GM04503 (cell line): ENCODE measurements around the gene HOXB5.

Experiments
- DNase-seq: peaks from one replicate; pipeline ENCODE4 v3.0.0-alpha.2; 2012; ENCODE audit warnings: low read depth

HOXB5 gene

GRCh38 chr17:48559122-48559839 is 34.3 kb downstream of the HOXB5 start:
- no peak for DNase-seq

- no peak for DNase-seq
Observed at GRCh38 chr17:48558831-48559121, 34.8 kb downstream of the HOXB5 start.

- no peak for DNase-seq
Observed at GRCh38 chr17:48558057-48558830, 35.3 kb downstream of the HOXB5 start.

GRCh38 chr17:48556576-48557401 is 36.8 kb downstream of the HOXB5 start:
- DNase-seq: no peak

DNA sequence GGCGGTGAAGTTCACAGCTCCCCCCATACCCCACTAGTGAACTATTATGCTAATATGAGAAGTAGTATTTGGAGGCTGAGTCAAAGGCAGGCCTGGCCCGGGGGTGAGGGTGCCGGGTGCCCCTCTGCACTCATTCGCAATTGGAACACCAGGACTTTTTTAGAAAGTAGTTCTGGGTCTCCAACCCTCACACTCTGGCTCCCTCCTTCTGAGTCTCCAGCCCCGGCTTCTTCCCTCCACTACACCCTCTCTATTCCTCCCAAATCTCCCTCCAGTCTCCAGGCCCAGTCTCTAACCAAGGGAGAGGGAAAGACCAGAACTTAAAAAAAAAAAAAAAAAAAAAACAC is 37.4 kb downstream of the HOXB5 start:
- DNase-seq: no peak

DNA sequence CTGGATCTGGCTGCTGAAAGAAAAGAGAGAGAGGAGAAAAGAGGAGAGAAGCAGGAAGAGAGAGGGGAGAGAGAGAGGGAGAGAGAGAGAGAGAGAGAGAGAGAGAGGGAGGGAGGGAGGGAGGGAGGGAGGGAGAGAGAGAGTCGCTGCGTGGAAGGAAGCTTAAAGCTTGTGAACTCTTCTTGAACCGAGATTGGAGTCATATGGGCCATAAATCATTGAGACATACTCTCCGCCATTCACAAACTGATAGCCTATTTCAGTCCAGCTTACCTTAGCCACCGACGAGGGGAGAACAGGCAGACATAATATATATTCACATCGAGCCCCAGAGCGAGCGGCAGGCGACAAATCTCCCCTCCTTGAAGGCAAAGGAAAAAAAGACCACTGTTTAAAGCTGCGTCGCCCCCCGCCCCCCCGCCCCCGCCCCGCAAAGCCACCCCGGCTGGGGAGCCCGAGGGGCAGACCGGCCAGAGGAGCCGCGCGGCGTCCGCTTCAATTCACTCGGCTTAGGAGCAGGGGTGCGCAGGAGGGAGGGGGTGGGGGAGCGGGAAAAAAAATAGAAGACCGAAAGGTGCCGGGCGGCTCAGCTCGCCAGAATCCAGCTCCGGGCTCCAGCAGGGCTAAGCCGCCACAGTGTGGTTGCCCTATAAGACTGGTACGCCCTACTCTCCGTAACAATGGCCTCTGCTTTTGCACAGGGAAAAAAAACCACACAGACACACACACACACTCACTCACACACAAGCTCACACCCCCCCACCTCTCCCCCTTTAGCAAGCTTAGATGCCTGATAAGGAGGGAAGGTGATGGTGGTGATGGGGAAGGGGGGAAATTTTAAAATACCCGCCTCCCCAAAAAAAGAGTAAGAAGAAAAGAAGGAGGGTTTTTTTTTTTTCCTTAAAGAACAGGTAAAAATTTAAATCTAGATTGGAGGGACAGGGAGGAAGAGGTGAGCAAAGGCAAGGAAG is 38.0 kb downstream of the HOXB5 start:
- peak; percentile 71 for DNase-seq

DNA sequence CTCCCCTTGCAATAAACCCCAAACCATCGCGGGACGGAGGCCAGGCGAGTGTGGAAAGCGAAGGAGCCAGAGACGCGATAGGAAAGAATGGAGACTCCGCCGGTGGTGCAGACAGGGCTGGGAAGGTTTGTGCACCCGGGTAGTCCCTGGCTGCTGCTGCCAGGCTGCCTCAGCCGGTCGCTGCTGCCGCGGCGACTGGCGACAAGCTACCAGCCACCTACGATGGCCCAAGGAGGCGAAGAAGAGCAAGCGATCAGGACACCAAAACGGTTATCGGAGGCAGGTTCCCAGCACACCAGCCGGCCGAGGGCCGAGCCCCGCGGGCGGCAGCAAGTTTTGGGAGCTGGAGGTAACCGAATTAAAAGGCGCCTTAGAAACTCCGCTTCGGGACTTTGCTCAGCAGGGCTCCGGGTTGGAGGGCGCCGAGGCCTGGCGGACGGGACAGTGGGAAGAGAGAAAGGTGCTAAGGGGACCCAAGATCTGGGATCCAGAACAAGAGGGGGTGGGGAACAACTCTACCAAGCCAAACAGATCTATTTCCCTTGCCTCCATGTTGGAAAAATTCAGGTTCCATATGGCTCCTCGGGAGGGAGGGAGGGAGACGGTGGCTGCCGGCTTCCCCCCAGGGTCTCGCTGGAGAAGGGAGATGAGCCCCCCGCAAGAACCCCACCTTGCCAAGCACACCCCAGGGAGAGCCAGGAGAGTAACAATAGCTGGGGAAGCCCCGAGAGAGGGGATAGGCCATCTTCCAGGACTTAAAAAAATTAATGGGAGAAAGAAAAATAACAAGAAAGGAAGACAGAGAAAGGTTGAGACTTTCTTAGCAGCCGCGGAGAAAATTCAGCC is 38.9 kb downstream of the HOXB5 start:
- no peak for DNase-seq

GRCh38 chr17:48553826-48554225 is 39.8 kb downstream of the HOXB5 start:
- no peak for DNase-seq

DNA sequence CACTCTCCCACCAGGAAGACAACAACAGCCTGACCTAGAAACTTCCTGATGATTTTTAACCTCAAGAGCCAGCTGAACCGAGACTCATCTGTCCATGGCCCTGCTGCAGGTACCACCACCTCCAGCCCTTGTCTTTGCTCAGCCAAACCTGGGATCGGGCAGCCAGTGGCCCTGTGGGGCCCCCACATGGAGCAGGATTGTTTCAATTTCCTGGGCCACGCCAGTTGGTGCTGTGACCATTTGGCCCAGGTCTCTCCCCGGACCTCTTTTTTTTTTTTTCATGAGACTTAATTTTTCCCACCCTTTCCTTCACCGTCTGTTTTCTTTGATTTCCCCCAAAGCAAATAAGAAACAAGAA is 40.4 kb downstream of the HOXB5 start:
- no peak for DNase-seq

- no peak for DNase-seq
Observed at GRCh38 chr17:48552466-48553189, 41.0 kb downstream of the HOXB5 start.

GRCh38 chr17:48551596-48552465 is 41.7 kb downstream of the HOXB5 start:
- no peak for DNase-seq

DNA sequence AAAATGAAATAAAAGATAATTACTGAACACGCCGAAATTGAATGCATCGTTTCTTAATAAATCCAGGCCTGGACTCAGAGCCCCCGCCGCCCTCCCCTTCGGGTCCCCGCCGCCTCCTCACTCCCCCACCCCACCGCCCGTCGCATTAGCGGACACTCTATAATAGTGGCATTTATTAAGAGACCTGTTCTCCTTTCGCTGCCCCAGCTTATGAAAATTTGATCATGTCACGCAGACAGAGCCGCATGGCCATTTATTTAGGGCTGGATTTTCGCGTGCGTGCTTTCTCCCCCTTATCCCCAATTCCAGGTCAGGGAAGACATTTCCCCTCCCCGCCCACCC is 42.4 kb downstream of the HOXB5 start:
- DNase-seq: no peak

DNA sequence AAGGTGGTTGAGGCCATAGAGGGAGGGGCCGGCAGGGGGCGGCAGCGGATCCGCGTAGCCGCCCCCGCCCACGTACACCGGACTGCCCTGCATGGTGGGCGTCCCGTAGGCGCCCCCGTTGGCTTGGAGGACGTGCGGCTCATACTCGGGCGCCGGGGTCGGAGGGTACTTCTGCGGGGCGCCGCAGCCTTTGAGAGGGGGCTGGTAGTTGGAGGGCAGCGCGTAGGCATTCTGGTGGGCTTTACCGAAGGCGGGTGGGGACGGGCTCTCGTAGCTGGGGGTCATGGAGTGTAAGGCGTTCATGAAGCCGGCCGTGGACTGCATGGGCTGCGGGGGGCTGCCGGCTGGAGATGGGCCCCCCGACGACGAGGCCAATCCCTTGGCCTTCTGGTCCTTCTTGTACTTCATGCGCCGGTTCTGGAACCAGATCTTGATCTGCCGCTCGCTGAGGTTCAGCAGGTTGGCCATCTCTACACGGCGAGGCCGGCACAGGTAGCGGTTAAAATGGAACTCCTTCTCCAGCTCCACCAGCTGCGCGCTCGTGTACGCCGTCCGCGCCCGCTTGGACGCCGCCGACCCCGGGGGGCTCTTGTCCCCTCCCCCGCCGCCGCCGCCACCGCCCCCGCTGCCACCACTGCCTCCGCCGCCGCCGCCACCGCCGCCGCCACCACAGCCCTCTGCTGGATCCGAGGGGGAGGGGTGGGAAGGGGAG is 42.9 kb downstream of the HOXB5 start:
- DNase-seq: no peak

GRCh38 chr17:48549914-48550501 is 43.6 kb downstream of the HOXB5 start:
- DNase-seq: no peak

DNA sequence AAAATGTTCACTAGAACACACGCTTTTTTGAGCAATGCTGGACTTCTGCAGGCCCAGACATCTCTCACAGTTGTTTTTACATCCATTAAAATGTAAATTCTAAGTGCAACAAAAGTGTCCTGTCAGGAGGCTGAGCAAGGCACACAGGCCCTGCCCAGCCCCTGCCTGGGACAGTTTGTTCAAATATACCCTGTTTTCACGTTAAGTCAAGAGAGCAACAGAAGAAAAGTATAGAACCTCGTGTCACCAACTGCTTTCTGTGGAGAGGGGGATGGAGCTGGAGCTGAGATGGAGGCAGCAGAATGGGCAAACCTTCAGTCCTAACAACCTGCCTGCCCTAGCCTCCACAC is 44.3 kb downstream of the HOXB5 start:
- DNase-seq: no peak

- DNase-seq: no peak
Observed at GRCh38 chr17:48548523-48549280, 44.9 kb downstream of the HOXB5 start.

DNA sequence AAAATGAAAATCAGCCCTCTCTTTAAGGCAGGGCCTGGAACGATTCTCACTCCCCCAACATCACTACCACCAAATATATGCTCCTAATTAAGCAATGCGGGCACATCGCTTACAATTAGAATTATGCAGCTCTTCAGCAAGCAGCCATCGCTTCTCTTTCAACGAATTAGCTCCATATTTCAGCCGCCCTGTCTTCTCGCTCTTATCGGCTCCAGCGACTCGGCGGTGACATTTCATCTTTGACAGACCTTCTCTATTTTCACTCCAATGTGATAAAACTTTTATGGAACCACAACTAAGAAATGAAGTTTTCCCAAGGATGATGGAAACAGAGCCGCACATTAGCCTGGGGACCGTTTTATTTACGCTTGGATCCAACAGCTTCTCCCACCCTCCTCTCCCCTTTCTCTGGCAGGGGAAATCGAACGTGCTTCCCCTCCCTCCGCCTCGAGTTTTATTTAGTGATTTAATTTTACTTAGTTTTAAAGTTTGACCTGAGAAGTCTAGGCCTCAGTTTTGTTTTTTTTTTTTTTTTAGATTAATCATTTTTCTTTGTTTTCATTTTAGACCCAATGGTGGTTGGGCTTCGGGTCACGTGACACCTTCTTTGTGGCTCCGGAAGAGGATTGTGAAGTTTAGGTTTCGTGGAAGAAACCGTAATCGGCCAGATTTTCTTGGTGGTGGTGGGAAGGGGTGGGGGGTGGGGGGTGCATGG is 45.6 kb downstream of the HOXB5 start:
- no peak for DNase-seq
